Activated T-cell treated with anti-CD3 and anti-CD28 coated beads, Interleukin-2, amount 50 U/mL, for 1 hour (primary cell): Measurements from ENCODE around the gene AFF3.

Experiments used
- DNase-seq: peaks from one replicate; pipeline ENCODE4 v3.0.0-alpha.2; 2020

The AFF3 gene

DNA sequence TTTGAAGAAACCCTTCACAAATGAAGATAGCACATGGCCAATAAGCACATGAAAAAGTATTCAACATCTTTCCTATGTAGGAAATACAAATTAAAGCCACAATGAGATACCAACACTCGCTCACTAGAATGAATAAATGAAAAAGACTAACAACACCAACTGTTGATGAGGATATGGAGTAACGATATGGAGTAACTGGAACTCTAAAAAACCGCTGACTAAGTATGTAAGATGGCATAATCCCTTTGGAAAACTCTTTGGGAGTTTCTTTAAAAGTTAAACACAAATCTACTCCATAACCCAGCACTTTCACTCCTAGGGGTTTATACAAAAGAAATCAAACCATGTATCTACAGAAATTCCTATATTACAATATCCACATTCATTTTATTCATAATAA is 220.5 kb downstream of the AFF3 start:
- no peak for DNase-seq

DNA sequence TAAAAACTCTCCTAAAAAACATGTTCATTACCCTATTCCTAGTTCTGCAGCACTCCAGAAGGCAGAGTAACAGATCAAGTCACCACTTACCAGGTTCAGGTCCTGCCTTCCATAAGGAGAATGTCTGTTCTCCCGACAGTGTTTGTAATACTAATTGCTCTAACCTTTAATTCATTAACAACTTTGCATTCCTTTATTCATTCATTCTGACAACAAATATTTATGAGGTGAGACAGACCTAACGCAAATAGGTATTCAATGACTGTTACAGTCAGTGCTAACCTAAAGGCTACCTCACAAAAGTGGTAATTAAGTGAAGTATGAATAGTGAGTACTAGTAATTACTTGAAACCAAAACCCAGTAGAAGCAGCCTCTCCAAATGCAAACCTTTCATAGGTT is 224.0 kb downstream of the AFF3 start:
- DNase-seq, result no peak

DNA sequence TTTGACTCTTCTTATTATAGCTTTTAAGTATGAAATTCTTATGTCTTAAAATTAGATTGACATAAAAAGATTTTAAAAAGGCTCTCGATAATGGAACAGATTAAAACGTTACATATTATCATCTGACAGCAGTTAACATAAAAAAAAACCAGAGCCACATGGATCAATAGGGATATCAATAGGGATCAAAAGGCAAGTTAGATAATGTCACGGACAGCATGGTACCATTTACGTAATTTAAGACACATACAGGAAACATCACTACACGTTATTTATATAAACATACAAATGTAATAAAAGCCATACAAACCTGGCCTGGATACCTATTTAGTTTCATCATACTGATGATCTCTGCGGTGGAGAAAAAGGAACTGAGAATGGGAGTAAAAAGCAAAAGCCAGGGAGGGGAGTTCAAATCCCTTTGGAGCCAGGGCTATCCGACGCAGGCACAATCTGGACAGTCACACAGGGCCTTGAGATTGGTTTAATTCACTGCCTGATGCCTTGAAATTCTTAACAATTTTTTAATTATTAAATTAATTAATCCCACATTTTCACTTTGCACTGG is 227.2 kb downstream of the AFF3 start:
- DNase-seq, result no peak

DNA sequence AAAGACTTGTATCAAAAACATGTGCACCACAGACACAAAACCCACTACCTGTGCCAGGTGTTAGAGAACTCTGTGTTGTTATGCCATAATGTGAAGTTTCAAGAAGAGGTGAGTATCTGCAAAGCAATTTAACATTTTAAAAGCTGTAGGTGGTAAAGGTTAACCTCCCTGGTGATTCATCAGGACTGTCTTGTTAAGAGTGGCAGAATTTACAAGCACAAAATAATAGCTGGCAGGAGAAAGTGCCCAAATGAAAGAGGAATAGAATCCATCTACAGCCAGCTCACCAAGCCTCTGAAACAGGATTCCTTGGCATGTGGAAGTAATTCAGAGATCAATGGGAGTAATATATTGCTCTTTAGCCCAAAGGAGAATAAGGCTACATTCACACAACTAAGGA is 230.7 kb downstream of the AFF3 start:
- DNase-seq, result no peak

DNA sequence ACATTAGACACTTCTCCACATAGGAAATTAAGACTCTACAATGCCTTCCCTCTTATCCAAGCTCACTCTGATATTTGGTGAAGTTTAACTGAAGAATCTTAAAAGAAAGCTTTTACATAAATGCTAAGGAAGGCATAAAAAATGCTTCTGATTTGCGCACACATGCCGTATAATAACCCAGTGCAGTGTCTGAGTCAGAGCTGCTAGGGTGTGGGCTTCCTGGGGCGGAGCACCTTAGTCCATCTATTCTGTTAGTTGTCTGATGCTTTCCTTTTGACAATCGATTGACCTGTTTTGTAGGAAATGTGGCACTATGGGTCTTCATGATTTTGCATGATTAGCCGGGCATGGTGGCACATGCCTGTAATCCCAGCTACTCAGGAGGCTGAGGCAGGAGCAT is 231.5 kb downstream of the AFF3 start:
- no peak for DNase-seq

DNA sequence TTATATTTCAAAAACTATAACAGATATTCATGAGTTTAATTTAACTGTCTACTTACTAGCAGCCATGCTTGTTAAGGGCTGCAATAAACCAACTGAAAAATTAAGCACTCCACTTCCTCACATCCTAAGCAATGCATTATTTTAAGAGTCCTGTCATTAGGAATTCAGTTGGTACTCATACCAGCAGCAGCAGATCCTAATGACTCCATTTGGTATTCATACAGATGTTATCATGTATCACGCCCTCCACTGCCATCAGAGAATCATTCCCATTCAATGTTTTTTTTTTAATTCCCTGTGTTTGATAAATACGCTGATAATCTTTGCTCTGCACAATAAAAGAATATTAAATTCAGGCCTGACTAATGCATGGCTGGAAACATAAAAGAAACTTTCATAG is 236.8 kb downstream of the AFF3 start:
- no peak for DNase-seq

DNA sequence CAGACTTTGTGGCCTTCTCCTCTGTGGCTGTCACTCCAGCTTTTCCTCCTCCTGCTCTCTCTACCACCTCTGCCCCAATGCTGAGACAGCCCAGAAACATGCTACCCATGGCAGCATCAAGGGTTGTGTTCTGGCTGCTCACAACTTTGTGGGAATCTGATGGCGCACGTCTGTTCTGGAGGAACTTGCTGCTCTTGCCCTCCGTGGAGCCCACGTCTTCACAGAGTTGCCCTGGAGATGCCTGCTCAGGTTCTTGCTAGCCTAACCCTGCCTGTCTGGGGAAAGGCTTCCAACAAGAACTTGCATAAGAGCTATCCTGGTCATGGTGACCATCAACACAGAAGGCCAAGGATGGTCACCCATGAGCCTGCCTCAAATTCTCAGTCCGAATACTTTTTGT is 237.4 kb downstream of the AFF3 start:
- DNase-seq, result no peak

DNA sequence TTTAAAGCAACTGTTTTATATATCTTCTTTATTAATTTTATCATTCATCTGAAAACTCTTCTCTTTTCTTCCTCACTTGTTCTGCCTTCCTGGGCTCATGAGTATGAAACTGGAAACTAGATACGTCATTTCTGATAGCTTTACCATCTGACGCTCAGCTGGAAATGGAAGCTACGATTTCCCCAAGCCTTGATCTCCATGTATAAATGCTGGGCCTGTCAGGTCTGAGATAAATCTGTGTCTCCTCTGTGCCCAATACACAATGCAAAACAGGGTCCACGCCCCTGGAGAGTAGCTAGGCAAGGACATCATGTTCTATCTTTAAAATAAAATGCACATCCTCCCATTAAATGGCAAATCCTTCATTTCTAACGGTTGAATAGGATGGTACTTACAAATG is 238.4 kb downstream of the AFF3 start:
- DNase-seq, result no peak

DNA sequence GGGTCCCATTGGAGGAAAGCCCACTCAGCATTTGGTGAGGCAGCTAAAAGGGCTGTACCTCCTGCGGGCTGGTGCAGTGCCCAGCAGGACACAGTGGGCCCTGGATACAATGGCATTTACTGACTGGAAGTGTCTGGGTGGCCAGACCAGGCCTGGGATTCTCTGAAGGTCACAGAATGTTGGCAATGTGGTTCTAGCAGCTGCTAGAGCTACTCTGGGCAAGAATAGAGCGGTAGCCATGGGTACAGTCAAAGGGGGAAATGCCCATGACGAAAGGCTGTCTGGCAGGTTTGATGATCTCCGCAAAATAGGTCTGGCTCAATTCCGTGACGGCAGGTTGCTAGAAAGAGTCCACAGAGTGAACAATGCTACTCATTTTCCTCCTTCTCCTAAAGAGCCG is 241.8 kb downstream of the AFF3 start:
- DNase-seq, result no peak

DNA sequence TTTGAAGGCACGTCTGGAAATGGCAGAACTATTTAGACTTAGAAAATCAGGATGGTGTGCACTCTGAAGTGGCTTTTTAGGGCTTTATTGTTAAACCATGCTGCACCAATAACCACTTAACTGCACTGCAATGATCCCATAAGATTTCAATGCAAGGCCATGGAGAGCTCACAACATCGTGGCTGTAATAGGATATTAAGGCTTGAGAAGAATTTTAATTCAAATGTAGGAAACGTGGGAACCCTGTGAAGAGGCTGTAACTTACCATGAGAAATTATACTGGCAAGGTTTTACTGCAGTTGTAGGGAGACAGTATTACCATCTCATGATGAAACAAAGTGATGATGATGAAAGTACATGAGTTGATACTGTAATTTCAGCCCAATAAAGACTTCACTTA is 242.5 kb downstream of the AFF3 start:
- DNase-seq, result no peak

DNA sequence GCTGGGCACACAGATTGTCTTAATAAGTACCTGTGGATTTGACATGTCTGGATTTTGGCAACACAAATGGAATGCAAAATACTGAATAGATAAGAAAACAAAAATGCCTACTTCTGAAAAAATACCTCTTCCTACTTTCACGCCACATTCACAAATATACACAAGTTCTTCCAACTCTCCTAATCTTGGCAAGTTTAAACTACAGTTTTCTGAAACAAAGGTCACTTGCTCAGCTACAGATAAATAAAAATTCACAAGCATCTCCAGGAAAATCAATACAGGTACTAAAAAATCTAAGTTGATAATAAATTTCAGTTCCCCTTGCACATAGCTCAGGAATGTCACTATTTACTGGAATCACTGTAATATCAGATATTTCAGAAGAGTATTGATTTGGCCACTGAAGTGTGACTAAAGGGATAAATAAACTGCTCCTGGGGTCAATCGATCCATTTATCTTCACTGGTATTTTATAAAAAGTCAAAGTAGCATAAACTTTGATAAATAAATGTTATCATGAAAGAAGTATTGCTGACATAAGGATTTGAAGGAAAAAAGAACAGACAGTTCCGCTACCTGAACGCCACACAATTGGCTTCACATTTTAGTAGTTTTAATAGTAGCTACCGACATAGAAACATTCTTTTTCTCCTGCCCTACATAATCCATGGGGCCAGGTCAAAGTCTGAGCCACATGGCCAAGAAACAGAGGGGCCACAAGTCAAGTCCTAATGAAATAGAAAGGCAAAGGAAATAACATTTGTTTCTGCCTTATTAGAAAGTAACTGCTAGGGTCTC is 243.1 kb downstream of the AFF3 start:
- DNase-seq, result no peak

DNA sequence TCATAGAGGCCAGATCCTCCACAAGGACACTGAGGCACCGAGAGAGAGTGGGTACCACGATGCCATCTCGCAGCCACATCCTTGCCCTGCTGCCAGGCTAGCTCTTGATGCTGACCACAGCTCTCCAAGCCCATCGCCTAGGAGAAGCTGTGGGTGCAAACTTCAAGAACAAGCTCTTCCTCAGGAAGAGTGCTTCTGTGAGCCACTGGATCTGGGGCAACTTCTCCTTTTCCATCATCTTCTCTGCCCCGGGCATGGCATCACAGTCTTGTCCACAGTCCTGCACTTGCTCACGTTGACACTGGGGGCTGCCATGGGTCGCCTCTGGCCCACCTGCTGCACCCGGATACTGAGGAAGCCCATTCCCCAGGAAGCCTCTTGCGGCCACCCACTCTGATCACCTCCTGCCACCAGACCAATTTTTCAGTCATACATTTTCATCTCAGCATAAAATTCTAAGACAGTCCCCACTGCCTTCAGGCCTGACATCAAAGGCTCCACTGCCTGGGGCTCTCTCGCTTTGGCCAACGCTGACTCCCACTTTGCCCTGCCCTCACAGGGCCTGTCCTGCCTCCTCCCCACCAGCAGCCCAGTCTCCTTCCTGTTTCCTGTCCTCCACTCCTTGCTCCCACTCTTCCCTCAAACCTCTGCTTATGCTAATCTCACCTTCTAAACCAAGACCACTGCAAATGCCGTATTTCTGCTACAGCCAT is 243.9 kb downstream of the AFF3 start:
- no peak for DNase-seq

DNA sequence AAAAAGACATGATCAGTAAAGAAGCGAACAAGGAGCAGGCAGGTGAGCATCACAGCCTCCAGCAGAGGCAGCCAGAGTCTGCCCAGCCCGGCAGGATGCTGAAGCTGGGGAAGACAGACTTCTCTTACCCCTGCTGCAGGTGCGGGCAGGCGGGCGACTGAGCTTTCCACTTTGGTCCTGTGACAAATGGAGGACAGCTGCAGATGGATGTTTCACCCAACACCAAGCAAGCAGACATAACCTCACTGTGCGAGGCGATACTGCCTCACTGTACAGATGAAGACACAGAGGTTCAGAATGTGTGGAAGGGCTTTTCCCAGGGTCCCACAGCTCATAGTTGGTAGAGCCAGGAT is 251.0 kb downstream of the AFF3 start:
- no peak for DNase-seq

DNA sequence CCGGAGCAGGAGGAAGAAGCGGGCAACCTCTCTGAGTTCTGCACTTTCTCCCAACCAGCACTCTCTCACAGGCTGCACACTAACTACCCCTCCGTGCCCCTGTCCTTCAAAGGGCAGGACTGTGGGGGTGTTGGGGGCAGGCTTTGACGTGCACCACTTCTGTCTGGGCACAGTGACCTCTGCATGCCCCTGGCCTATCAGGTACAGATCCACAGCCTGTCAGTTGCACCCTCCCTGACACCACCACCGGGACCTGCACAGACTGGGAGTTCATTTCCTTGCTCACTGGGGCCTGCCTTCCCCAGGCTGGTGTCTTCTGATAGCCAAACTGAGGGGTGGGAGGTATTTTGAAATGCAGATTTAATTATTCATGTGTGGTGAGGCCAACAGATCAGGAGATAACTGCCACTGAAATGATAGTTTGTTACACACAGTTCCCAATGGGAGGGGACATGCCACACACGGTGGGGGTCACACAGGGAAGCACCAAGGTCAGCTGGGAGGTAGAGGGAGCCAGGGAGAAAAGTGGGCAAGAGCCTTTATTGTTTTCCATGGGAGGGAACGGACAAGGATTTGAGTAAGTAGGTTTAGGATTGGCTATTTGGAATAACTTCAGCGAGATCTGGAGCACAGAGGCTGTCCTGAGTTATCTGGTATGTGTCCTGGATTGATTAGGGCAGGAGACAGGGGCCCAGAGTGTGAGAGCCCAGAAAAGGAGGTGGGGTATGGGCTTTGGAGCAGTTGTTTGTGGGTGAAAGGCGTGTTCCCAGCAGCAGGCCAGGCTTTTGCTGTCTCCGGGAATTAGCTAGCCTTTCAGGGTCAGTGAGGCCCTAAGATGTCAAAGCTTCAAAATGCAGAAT is 251.6 kb downstream of the AFF3 start:
- DNase-seq, result no peak

DNA sequence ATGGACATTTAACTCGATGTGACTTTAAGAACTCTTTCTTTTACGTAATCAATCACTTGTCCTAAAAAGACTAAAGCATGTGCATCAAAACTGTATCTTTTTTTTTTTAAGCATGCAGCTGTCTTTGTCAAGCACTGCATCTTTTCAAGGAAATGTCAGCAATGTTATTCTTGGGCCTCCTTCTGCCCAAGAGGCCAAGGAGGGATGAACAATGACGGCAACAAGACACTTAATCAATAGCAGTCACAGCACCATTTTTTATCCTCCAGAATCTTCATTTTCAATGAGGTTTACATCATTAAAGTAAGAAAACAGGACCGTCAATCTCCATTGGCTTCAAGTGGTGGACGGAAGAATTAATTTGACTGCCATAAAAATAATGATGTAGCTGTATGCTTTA is 253.8 kb downstream of the AFF3 start:
- no peak for DNase-seq

DNA sequence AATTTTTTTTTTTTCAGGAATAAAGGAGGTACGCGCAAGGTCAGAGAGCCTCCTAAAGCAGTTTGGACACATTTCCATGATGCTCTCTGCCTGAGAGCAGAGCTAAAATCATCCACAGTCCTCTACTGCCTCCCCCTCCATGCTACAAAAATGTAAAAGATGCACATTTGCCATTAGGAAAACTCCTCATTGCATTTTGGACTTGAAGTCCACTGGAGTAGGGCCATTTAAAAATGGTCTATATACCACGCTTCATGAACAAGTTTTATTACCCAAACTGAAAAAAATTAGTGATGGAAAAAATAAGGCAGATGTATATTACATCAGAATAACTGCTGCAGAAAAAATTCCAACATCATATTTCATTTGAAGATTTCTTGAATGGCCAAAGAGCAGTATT is 256.0 kb downstream of the AFF3 start:
- DNase-seq, result no peak

DNA sequence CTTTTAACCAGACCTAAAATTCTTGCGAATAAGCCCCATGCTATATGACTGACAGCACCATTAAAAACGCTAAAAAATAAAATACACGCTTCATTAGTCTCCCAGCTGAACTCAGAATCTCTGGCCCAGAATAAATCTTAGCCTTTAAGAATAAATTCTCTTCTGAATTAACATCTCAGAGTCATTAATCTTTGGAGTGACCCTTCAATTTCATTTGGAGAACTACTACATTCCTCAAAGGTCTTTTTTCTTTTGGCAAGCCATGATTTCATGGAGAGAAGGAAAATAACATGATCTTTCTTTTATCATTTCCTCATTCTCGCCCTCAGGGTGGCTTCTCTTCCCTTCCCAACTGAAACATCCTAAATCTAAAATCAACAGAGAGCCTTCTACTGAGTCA is 259.0 kb downstream of the AFF3 start:
- DNase-seq, result no peak

DNA sequence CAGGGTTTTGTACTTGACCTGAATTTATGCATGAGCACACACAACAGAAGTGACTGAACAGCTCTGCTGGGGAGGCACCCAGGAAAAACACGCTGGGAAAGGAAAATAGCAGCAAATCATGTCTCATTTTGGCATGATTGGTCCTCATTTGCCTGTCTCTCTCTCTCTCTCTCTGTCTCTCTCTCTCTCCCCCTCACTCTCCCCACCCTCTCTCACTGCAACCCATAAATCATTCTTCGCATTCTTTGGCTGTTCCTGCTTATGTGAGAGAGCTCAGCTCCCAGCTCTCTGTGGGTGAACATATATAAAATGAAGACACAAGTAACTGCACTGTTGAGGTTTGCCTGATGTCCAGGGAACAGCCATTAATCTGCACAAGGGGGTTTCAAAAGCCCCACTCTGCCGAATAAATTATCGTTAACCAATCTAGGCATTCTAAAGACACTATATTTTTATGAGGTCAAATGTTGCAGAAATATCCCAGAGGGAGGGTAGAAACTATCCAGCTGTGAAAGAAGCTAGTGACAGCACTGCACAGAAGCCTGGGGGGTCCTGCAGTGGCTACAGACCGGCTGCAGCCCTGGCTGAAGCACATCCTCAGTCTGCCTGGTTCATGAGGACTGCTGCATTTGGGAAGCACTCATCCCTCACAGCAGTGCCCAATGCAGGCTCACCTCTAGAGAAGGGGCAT is 260.3 kb downstream of the AFF3 start:
- DNase-seq, result no peak

DNA sequence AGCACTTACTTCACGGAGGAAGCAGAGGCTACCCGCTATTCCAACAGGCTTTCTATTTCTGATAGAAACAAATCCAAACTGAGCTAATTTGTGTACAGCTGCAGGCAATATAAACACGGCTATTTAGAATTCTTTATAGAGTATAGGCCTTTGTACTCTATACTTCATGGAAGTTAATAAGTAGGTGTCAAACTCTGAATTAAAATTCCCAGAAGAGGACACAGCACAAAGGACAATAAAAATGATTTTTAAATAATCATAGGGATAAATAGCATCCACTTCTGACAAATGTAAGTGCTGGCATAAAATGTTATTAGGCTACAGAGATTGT is 261.5 kb downstream of the AFF3 start:
- DNase-seq, result no peak

DNA sequence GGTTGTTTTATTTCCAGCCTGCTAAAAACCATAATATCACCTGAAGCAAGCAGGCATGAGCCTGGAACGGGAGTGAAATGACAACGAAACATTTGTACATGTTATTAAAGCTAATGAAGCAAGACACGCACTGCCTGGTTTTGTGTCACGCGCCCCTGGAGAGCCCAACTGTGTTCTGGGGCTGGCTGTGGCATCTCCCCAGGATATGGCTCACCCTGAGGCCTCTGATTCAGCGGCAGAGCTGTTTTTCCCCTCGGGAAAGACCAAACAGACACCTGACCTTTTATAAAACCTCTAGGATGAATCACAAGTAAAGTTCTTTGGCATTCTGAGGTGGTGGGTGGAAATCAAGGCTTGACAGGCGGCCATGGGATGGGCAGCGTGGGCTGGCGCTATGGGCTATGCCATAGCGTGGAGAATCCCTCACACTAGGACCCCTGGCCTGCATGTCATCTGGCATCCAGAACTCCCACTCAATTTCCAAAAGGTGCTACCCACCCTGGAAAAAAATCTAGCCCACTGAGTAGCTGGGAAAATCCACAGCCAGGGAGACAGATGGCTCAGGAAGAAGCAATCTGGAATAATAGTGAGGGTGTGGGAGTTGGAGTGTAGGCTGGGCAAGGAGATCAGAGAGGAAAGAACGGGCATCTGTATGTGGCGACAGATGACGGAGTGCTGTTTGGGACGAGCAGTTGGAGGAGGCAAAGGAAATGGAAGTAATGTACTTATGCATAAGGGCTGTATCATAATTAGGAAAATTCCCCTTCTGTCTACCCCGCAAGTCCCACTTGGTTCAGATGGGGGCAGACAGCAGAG is 262.0 kb downstream of the AFF3 start:
- DNase-seq, result no peak

DNA sequence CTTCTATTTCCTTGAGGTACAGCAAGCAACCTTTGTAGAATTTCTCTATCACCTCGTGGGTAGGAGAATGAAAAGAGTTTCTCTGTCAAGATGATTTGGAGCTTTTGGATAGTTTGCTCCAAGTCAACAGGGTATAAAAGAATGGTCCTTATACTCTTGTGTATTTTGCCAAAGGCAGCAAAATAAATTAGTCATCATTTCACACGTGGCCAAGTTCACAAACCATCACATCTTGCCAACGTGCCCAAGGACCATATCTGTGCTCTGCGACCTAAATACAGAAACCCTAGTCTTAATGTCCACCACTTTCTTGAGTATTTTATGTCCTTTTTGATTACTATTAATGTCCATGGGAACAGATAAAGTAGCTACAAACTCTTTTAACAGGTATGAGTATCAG is 262.9 kb downstream of the AFF3 start:
- no peak for DNase-seq
